GM12864 (cell line): ENCODE data around the gene BLTP3A.
"Not testable (repeated sequence)": the region's sequence is repeated elsewhere in the genome, so short reads cannot be mapped to it uniquely, and the experiment has no call there.

Experiments used
- DNase-seq: peaks from one replicate; pipeline ENCODE4 v3.0.0-alpha.2; 2011; ENCODE audit warnings: low read depth
- H3K4me3 ChIP-seq: 2 replicates; pipeline ENCODE4 v1.5.1; 2011; ENCODE audit warnings: mild to moderate bottlenecking, low read depth, low read length, control low read depth
- TF ChIP-seq, protein P1 (sequence below): IDR thresholded peaks from 2 replicates; pipeline ENCODE4 v1.5.1; 2011; ENCODE audit warnings: low read depth, mild to moderate bottlenecking, moderate library complexity, low read length, control low read depth, inconsistent platforms; ENCODE audit errors: missing control alignments

BLTP3A gene

GRCh38 chr6:34817446-34817845, 25.6 kb downstream of the BLTP3A start:
- DNase-seq = no peak
- TF ChIP-seq, protein P1, sequence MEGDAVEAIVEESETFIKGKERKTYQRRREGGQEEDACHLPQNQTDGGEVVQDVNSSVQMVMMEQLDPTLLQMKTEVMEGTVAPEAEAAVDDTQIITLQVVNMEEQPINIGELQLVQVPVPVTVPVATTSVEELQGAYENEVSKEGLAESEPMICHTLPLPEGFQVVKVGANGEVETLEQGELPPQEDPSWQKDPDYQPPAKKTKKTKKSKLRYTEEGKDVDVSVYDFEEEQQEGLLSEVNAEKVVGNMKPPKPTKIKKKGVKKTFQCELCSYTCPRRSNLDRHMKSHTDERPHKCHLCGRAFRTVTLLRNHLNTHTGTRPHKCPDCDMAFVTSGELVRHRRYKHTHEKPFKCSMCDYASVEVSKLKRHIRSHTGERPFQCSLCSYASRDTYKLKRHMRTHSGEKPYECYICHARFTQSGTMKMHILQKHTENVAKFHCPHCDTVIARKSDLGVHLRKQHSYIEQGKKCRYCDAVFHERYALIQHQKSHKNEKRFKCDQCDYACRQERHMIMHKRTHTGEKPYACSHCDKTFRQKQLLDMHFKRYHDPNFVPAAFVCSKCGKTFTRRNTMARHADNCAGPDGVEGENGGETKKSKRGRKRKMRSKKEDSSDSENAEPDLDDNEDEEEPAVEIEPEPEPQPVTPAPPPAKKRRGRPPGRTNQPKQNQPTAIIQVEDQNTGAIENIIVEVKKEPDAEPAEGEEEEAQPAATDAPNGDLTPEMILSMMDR = no peak
- no peak overlapping the region for H3K4me3 ChIP-seq

GRCh38 chr6:34818872-34819570, 27.1 kb downstream of the BLTP3A start:
- not testable (repeated sequence) for H3K4me3 ChIP-seq, DNase-seq

- no peak overlapping the region for H3K4me3 ChIP-seq
- TF ChIP-seq, protein P1 = no peak
- no peak for DNase-seq
Measured at GRCh38 chr6:34819571-34820480, 27.9 kb downstream of the BLTP3A start.

GRCh38 chr6:34829137-34829536, 37.3 kb downstream of the BLTP3A start:
- no peak for DNase-seq
- TF ChIP-seq, protein P1 = no peak
- no peak overlapping the region for H3K4me3 ChIP-seq

GRCh38 chr6:34832942-34833341, 41.1 kb downstream of the BLTP3A start:
- TF ChIP-seq, protein P1 = no peak
- no peak overlapping the region for H3K4me3 ChIP-seq
- DNase-seq = no peak

DNA sequence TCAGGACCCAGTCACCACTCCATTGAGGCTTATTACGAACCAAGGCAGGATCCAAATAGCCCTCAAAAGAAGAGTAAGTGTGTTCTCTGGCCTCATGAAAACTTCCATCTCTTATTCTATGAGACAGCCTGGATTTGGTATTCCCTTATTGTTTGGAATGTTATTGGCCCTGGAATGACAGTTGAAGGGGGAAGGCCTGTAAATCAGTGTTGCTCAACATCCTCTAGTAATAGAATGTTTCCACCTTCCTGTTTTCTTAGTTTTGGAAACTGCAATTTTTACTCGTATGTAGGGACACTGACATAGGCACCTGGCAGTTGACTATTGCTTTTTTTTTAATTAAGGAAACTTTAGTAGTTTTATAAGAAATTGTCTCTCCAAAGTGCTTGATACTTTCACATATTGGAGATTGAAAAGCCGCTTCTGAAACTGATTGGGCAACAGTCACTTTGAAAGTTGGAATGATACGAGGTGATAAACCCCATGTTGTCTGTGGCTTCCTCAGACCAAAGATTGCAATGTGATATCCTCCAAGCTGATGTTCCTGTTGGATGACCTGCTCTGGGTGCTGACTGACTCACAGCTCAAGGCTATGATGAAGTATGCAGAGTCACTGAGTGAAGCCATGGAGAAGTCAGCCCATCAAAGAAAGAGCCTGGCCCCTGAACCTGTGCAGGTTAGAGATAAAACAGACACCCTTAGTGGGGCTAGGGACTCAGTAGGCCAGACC, 43.1 kb downstream of the BLTP3A start:
- H3K4me3 ChIP-seq = no peak overlapping the region
- TF ChIP-seq, protein P1 = no peak
- DNase-seq = no peak

GRCh38 chr6:34836008-34836407, 44.1 kb downstream of the BLTP3A start:
- no peak for DNase-seq
- no peak overlapping the region for H3K4me3 ChIP-seq
- TF ChIP-seq, protein P1 = no peak
